Activated naive CD4-positive, alpha-beta T cell treated with anti-CD3 and anti-CD28 coated beads, Interleukin-2, amount 50 U/mL, for 24 hours (primary cell): ENCODE measurements around the gene SERPIND1.

Experiments
- H3K27ac Mint-ChIP-seq: one replicate; pipeline ENCODE4 v1.8.0; 2021; ENCODE audit warnings: mild to moderate bottlenecking, mixed read lengths
- H3K27me3 Mint-ChIP-seq: one replicate; pipeline ENCODE4 v1.8.0; 2021; ENCODE audit warnings: mixed read lengths
- H3K36me3 Mint-ChIP-seq: one replicate; pipeline ENCODE4 v1.8.0; 2021; ENCODE audit warnings: mixed read lengths
- H3K4me1 Mint-ChIP-seq: one replicate; pipeline ENCODE4 v1.8.0; 2021; ENCODE audit warnings: mixed read lengths
- H3K4me3 Mint-ChIP-seq: one replicate; pipeline ENCODE4 v1.8.0; 2021; ENCODE audit warnings: mild to moderate bottlenecking, mixed read lengths
- H3K9me3 Mint-ChIP-seq: one replicate; pipeline ENCODE4 v1.8.0; 2021; ENCODE audit warnings: mixed read lengths

Gene SERPIND1

GRCh38 chr22:20779014-20779817 is 5.3 kb downstream of the SERPIND1 start:
- H3K4me3 Mint-ChIP-seq = no peak overlapping the region

GRCh38 chr22:20779818-20780158 is 5.9 kb downstream of the SERPIND1 start:
- peaks cover 4% of the 10 kb centered on the region for H3K4me1 Mint-ChIP-seq
- no peaks in the 10 kb centered on the region for H3K9me3 Mint-ChIP-seq
- peaks cover 4% of the 10 kb centered on the region for H3K36me3 Mint-ChIP-seq
- no peaks in the 10 kb centered on the region for H3K27me3 Mint-ChIP-seq
- no peak overlapping the region for H3K27ac Mint-ChIP-seq
- H3K4me3 Mint-ChIP-seq = no peak overlapping the region

More at GRCh38 chr22:20779014-20779817, 5.3 kb downstream of the SERPIND1 start:
- no peaks in the 10 kb centered on the region for H3K27me3 Mint-ChIP-seq
- no peak overlapping the region for H3K27ac Mint-ChIP-seq
- H3K9me3 Mint-ChIP-seq = no peaks in the 10 kb centered on the region
- H3K4me1 Mint-ChIP-seq = no peaks in the 10 kb centered on the region
- peaks cover 4% of the 10 kb centered on the region for H3K36me3 Mint-ChIP-seq

- Mint-ChIP-seq H3K36me3 (peaks cover 4% of the 10 kb centered on the region), H3K27ac (no peak overlapping the region), H3K9me3 (no peaks in the 10 kb centered on the region), H3K4me3 (no peak overlapping the region), H3K4me1 (peaks cover 4% of the 10 kb centered on the region), H3K27me3 (no peaks in the 10 kb centered on the region)
Measured at GRCh38 chr22:20781272-20781990, 7.5 kb downstream of the SERPIND1 start.

- Mint-ChIP-seq H3K4me3 (no peak overlapping the region), H3K4me1 (peaks cover 4% of the 10 kb centered on the region), H3K9me3 (no peaks in the 10 kb centered on the region), H3K27ac (no peak overlapping the region), H3K36me3 (peaks cover 4% of the 10 kb centered on the region), H3K27me3 (no peaks in the 10 kb centered on the region)
Measured at GRCh38 chr22:20782083-20782482, 8.2 kb downstream of the SERPIND1 start.

GRCh38 chr22:20782596-20783299 is 8.8 kb downstream of the SERPIND1 start:
- Mint-ChIP-seq H3K27ac (peak overlapping the region; percentile 17), H3K36me3 (peaks cover 2% of the 10 kb centered on the region), H3K9me3 (no peaks in the 10 kb centered on the region), H3K4me3 (no peak overlapping the region), H3K4me1 (peaks cover 4% of the 10 kb centered on the region), H3K27me3 (no peaks in the 10 kb centered on the region)

- Mint-ChIP-seq H3K27ac (no peak overlapping the region), H3K4me1 (peaks cover 4% of the 10 kb centered on the region), H3K9me3 (no peaks in the 10 kb centered on the region), H3K27me3 (no peaks in the 10 kb centered on the region), H3K36me3 (peaks cover 2% of the 10 kb centered on the region), H3K4me3 (no peak overlapping the region)
Measured at GRCh38 chr22:20783300-20783673, 9.4 kb downstream of the SERPIND1 start.

- Mint-ChIP-seq H3K4me3 (no peak overlapping the region), H3K9me3 (no peaks in the 10 kb centered on the region), H3K4me1 (peaks cover 4% of the 10 kb centered on the region), H3K27me3 (no peaks in the 10 kb centered on the region), H3K36me3 (peaks cover 2% of the 10 kb centered on the region), H3K27ac (no peak overlapping the region)
Measured at GRCh38 chr22:20783844-20784723, 10.2 kb downstream of the SERPIND1 start.

- no peaks in the 10 kb centered on the region for H3K36me3 Mint-ChIP-seq
Measured at GRCh38 chr22:20785415-20785814, 11.5 kb downstream of the SERPIND1 start.

GRCh38 chr22:20786048-20786447 is 12.1 kb downstream of the SERPIND1 start:
- H3K4me3 Mint-ChIP-seq = no peak overlapping the region
- no peak overlapping the region for H3K27ac Mint-ChIP-seq
- no peaks in the 10 kb centered on the region for H3K27me3 Mint-ChIP-seq
- H3K9me3 Mint-ChIP-seq = no peaks in the 10 kb centered on the region
- H3K36me3 Mint-ChIP-seq = peaks cover 4% of the 10 kb centered on the region
- H3K4me1 Mint-ChIP-seq = peaks cover 4% of the 10 kb centered on the region

More at GRCh38 chr22:20785415-20785814, 11.5 kb downstream of the SERPIND1 start:
- H3K27me3 Mint-ChIP-seq = no peaks in the 10 kb centered on the region
- no peak overlapping the region for H3K4me3 Mint-ChIP-seq
- H3K4me1 Mint-ChIP-seq = peaks cover 4% of the 10 kb centered on the region
- H3K9me3 Mint-ChIP-seq = no peaks in the 10 kb centered on the region
- no peak overlapping the region for H3K27ac Mint-ChIP-seq

- Mint-ChIP-seq H3K4me3 (no peak overlapping the region), H3K4me1 (peaks cover 4% of the 10 kb centered on the region), H3K27me3 (no peaks in the 10 kb centered on the region), H3K9me3 (no peaks in the 10 kb centered on the region), H3K36me3 (peaks cover 6% of the 10 kb centered on the region), H3K27ac (no peak overlapping the region)
Measured at GRCh38 chr22:20786536-20786979, 12.6 kb downstream of the SERPIND1 start.

- H3K4me3 Mint-ChIP-seq = no peak overlapping the region
- H3K36me3 Mint-ChIP-seq = peaks cover 7% of the 10 kb centered on the region
- no peaks in the 10 kb centered on the region for H3K27me3 Mint-ChIP-seq
Measured at GRCh38 chr22:20787223-20787622, 13.3 kb downstream of the SERPIND1 start.

GRCh38 chr22:20787746-20788626 is 14.1 kb downstream of the SERPIND1 start:
- no peaks in the 10 kb centered on the region for H3K27me3 Mint-ChIP-seq
- no peak overlapping the region for H3K4me3 Mint-ChIP-seq
- H3K36me3 Mint-ChIP-seq = peaks cover 12% of the 10 kb centered on the region
- H3K9me3 Mint-ChIP-seq = no peaks in the 10 kb centered on the region
- H3K27ac Mint-ChIP-seq = no peak overlapping the region
- peaks cover 4% of the 10 kb centered on the region for H3K4me1 Mint-ChIP-seq

More at GRCh38 chr22:20787223-20787622, 13.3 kb downstream of the SERPIND1 start:
- Mint-ChIP-seq H3K27ac (no peak overlapping the region), H3K4me1 (peaks cover 4% of the 10 kb centered on the region), H3K9me3 (no peaks in the 10 kb centered on the region)

- Mint-ChIP-seq H3K27ac (peak overlapping the region; percentile 36), H3K4me3 (no peak overlapping the region), H3K4me1 (peaks cover 4% of the 10 kb centered on the region), H3K27me3 (no peaks in the 10 kb centered on the region), H3K9me3 (no peaks in the 10 kb centered on the region), H3K36me3 (peaks cover 12% of the 10 kb centered on the region)
Measured at GRCh38 chr22:20788627-20789344, 14.9 kb downstream of the SERPIND1 start.
